Mesenchymal stem cell (in vitro differentiated cells and primary cell): ENCODE results near the gene RPIA.

ENCODE experiments used
- DNase-seq: peaks from one replicate; pipeline ENCODE4 v3.0.0-alpha.2; 2013
- H2AFZ ChIP-seq: one replicate; pipeline ENCODE4 v1.6.1; 2013; ENCODE audit warnings: low read depth, mild to moderate bottlenecking, control low read depth, inconsistent platforms, low read length, moderate library complexity
- H2AK5ac ChIP-seq: 2 replicates; pipeline ENCODE4 v1.6.1; 2013; ENCODE audit warnings: low read length, moderate library complexity, mild to moderate bottlenecking, inconsistent platforms; ENCODE audit not compliant: severe bottlenecking
- H2BK120ac ChIP-seq: one replicate; pipeline ENCODE4 v1.6.1; 2013; ENCODE audit warnings: low read depth, mild to moderate bottlenecking, inconsistent platforms, low read length, moderate library complexity
- H2BK12ac ChIP-seq, 2 experiments: one replicate each; pipeline ENCODE4 v1.6.1; 2013; ENCODE audit warnings: inconsistent platforms in 2 of 2, low read length in 2 of 2, mild to moderate bottlenecking in 2 of 2, moderate library complexity in 2 of 2, control low read depth in 1 of 2
- H2BK15ac ChIP-seq: one replicate; pipeline ENCODE4 v1.6.1; 2013; ENCODE audit warnings: mild to moderate bottlenecking, low read depth, inconsistent platforms; ENCODE audit not compliant: poor library complexity, severe bottlenecking
- H2BK5ac ChIP-seq: 2 replicates; pipeline ENCODE4 v1.6.1; 2013; ENCODE audit warnings: low read depth, mild to moderate bottlenecking, low read length, control low read depth, inconsistent platforms; ENCODE audit not compliant: poor library complexity, severe bottlenecking
- H3K14ac ChIP-seq, 2 experiments: one replicate each; pipeline ENCODE4 v1.6.1; 2013; ENCODE audit warnings: inconsistent platforms in 2 of 2, low read length in 2 of 2, control low read depth in 1 of 2, mild to moderate bottlenecking in 1 of 2, moderate library complexity in 1 of 2
- H3K18ac ChIP-seq, 2 experiments: one replicate each; pipeline ENCODE4 v1.6.1; 2013; ENCODE audit warnings: inconsistent platforms in 2 of 2, low read length in 2 of 2, control low read depth in 1 of 2, low read depth in 1 of 2, mild to moderate bottlenecking in 1 of 2
- H3K23ac ChIP-seq, 2 experiments: one replicate each; pipeline ENCODE4 v1.6.1; 2013; ENCODE audit warnings: inconsistent platforms in 2 of 2, low read length in 2 of 2, mild to moderate bottlenecking in 2 of 2, moderate library complexity in 2 of 2, control low read depth in 1 of 2
- H3K27ac ChIP-seq: 2 replicates; pipeline ENCODE4 v1.5.1; 2013; ENCODE audit warnings: mild to moderate bottlenecking, moderate library complexity, low read length, control low read depth, inconsistent platforms; ENCODE audit not compliant: poor library complexity, severe bottlenecking
- H3K27me3 ChIP-seq, 2 experiments: 2 replicates each; pipeline versions ENCODE4 v1.6.1 to v1.7.0; 2013; ENCODE audit warnings: low read length in 2 of 2, mild to moderate bottlenecking in 2 of 2, moderate library complexity in 2 of 2, control low read depth in 1 of 2, inconsistent platforms in 1 of 2; ENCODE audit not compliant: control insufficient read depth in 1 of 2, insufficient read depth in 1 of 2
- H3K36me3 ChIP-seq, 2 experiments: 2 replicates each; pipeline versions ENCODE4 v1.6.1 to v1.7.0; 2013; ENCODE audit warnings: low read length in 2 of 2, control low read depth in 1 of 2, inconsistent platforms in 1 of 2, low read depth in 1 of 2, mild to moderate bottlenecking in 1 of 2; ENCODE audit not compliant: insufficient read depth in 2 of 2, control insufficient read depth in 1 of 2
- H3K4ac ChIP-seq, 2 experiments: one replicate each; pipeline ENCODE4 v1.6.1; 2013; ENCODE audit warnings: inconsistent platforms in 2 of 2, low read length in 2 of 2, mild to moderate bottlenecking in 2 of 2, moderate library complexity in 2 of 2, control low read depth in 1 of 2, low read depth in 1 of 2
- H3K4me1 ChIP-seq: 2 replicates; pipeline ENCODE4 v1.6.1; 2013; ENCODE audit warnings: low read depth, low read length, control low read depth; ENCODE audit not compliant: control insufficient read depth, insufficient read depth
- H3K4me2 ChIP-seq: 2 replicates; pipeline ENCODE4 v1.6.1; 2013; ENCODE audit warnings: low read length, mild to moderate bottlenecking, inconsistent platforms; ENCODE audit not compliant: poor library complexity, severe bottlenecking
- H3K4me3 ChIP-seq, 2 experiments: 2 replicates each; pipeline versions ENCODE4 v1.5.1 to v1.7.0; 2013; ENCODE audit warnings: low read length in 2 of 2, mild to moderate bottlenecking in 2 of 2, control low read depth in 1 of 2, low read depth in 1 of 2; ENCODE audit not compliant: insufficient read depth in 1 of 2
- H3K79me1 ChIP-seq: replicated peaks from 2 replicates; pipeline ENCODE4 v1.6.1; 2013; ENCODE audit warnings: mild to moderate bottlenecking, control low read depth, low read length, inconsistent platforms; ENCODE audit not compliant: poor library complexity, severe bottlenecking
- H3K9ac ChIP-seq: 2 replicates; pipeline ENCODE4 v1.7.0; 2013; ENCODE audit warnings: mild to moderate bottlenecking, low read length, moderate library complexity
- H3K9me3 ChIP-seq: 2 replicates; pipeline ENCODE4 v1.7.0; 2013; ENCODE audit warnings: mild to moderate bottlenecking, low read length; ENCODE audit not compliant: control insufficient read depth
- H4K8ac ChIP-seq: one replicate; pipeline ENCODE4 v1.6.1; 2013; ENCODE audit warnings: inconsistent platforms, mild to moderate bottlenecking, low read length, moderate library complexity
- H4K91ac ChIP-seq: one replicate; pipeline ENCODE4 v1.6.1; 2013; ENCODE audit warnings: mild to moderate bottlenecking, low read length, inconsistent platforms
- WGBS: methylation state at CpG from one replicate; pipeline ENCODE4 v1.1.7; 2013; ENCODE audit warnings: mixed read lengths; 5-methylcytosine and 5-hydroxymethylcytosine counted together

Gene RPIA

DNA sequence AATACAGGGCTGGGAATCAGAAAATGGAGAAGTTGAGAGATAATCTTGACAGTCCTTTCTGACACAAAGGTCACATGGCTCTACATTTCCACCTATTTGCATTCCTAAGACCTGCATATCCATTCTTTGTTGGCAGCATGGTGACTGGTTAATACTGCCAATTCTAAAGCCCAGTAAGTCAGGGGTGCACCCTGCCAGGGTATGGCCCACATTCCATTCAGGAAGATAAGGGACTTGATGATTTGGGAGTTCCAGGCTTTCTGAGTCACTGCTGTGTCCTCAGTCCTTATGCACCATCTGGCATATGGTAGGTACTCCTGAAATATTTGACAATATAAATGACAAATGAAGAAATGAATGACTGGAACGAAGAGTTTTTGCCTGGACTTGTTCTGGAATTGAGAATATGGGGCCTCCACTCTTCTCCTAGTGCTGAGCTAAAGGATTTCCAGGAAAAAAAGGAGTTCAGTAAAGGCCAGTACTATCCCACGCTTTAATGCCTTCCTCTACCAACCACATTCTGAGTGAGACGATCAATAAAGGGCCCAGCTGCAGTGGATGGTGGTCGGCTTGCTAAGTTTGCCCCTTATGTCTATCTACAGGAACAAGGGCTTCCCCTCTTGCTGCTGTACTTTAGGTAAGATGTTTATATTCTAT lies 32.5 kb upstream of the RPIA start:
- H3K36me3 ChIP-seq, result no peaks in the 10 kb centered on the region
- no peak overlapping the region for H3K4me2 ChIP-seq
- no peak overlapping the region for H3K27ac ChIP-seq
- peak; percentile 26 for DNase-seq
- H2BK120ac ChIP-seq, result no peak overlapping the region
- no peak overlapping the region for H4K91ac ChIP-seq
- no peak overlapping the region for H2BK5ac ChIP-seq
- peak overlapping the region; percentile 16 for H4K8ac ChIP-seq
- H3K14ac ChIP-seq, result no peak overlapping the region
- no peaks in the 10 kb centered on the region for H3K79me1 ChIP-seq
- H3K4me1 ChIP-seq, result no peaks in the 10 kb centered on the region
- 90% methylated on average over 1 of the region's 4 CpGs for WGBS
- no peak overlapping the region for H3K23ac ChIP-seq
- H2BK15ac ChIP-seq, result no peak overlapping the region
- peak overlapping the region; percentile 87 for H3K9ac ChIP-seq
- no peak overlapping the region for H2BK12ac ChIP-seq
- no peak overlapping the region for H2AK5ac ChIP-seq
- no peaks in the 10 kb centered on the region for H3K27me3 ChIP-seq
- no peaks in the 10 kb centered on the region for H3K9me3 ChIP-seq
- no peak overlapping the region for H2AFZ ChIP-seq
- peak overlapping the region in 1 of 2 experiments; percentile 6 for H3K18ac ChIP-seq
- no peak overlapping the region for H3K4ac ChIP-seq
- H3K4me3 ChIP-seq, result peak overlapping the region in 1 of 2 experiments; percentile 64

DNA sequence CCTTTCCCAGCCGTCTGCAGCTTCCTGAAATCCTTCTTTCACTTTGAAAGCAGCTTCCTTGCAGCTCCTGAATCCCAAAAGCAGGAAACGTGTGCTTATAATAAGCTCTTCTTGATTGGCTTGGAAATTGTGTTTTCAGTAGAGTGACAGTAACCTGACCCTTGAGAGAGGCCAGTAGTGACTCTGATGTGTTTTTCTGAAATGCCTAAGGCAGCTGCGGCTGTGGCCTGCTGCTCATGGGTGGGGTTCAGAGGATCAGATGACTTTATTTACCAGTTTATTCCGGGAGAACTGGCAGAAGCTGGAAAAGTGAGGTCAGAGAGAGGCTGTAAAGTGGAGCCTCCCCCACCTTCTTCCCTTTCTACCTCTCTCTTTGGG lies 31.9 kb upstream of the RPIA start:
- no peak overlapping the region for H3K14ac ChIP-seq
- H3K4me1 ChIP-seq, result no peaks in the 10 kb centered on the region
- H2BK15ac ChIP-seq, result no peak overlapping the region
- H2AK5ac ChIP-seq, result no peak overlapping the region
- no peak overlapping the region for H4K8ac ChIP-seq
- H3K27me3 ChIP-seq, result no peaks in the 10 kb centered on the region
- DNase-seq, result peak; percentile 89
- peak overlapping the region; percentile 87 for H3K9ac ChIP-seq
- no peak overlapping the region for H3K27ac ChIP-seq
- H3K9me3 ChIP-seq, result no peaks in the 10 kb centered on the region
- H2BK120ac ChIP-seq, result no peak overlapping the region
- H3K18ac ChIP-seq, result peak overlapping the region in 1 of 2 experiments; percentile 38
- no peak overlapping the region for H3K23ac ChIP-seq
- H3K4me3 ChIP-seq, result peak overlapping the region in 1 of 2 experiments; percentile 64
- H3K4me2 ChIP-seq, result no peak overlapping the region
- no peak overlapping the region for H4K91ac ChIP-seq
- WGBS, result 16% methylated on average over 3 of the region's 4 CpGs
- H2BK5ac ChIP-seq, result no peak overlapping the region
- no peaks in the 10 kb centered on the region for H3K36me3 ChIP-seq
- H2AFZ ChIP-seq, result no peak overlapping the region
- H3K4ac ChIP-seq, result no peak overlapping the region
- H2BK12ac ChIP-seq, result no peak overlapping the region
- no peaks in the 10 kb centered on the region for H3K79me1 ChIP-seq

DNA sequence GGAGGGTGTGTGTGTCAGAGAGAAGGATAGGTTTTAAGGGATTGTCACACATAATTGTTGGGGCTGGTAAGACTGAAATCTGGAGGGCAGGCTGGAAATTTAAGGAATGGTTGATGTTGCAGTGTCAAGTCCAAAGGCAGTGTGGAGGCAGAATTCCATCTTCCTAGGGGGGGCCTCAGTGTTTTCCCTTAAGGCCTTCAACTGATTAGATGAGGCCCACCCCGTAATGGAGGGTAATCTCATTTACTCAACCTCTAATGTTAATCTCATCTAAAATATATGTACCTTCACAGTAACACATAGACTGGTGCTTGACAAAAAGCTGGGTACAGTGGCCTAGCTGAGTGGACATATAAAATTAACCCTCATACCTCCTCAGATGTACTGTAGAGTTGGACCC lies 30.9 kb upstream of the RPIA start:
- 86% methylated on average over 1 of the region's 1 CpG for WGBS
- no peaks in the 10 kb centered on the region for H3K36me3 ChIP-seq

DNA sequence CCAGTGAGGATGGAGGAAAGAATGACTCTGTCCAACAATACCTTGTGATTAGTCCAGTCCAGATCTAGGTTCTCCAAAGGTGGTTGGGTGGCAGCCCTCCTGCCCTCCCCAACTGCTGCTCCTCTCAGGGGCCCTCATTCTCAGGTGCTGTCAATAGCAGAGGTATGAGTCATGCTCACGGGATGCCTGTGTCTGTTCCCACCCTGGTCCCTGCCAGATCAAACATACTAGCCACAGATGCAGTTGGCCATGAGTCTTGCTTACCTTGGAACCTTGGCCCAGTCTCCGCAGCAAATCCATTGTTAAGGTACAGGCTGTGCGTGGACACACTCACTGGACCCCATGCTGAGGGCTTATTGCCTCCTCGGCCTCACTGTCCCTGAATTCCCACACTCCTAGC lies 24.9 kb upstream of the RPIA start:
- 58% methylated on average over 4 of the region's 4 CpGs for WGBS
- H3K9me3 ChIP-seq, result no peaks in the 10 kb centered on the region
- no peak overlapping the region for H3K23ac ChIP-seq
- no peak overlapping the region for H2BK120ac ChIP-seq
- H2BK15ac ChIP-seq, result no peak overlapping the region
- peaks cover 0 to 16% of the 10 kb centered on the region in 2 experiments for H3K27me3 ChIP-seq
- no peak overlapping the region for H4K91ac ChIP-seq
- no peak overlapping the region for H3K18ac ChIP-seq
- H2AK5ac ChIP-seq, result no peak overlapping the region
- H3K27ac ChIP-seq, result no peak overlapping the region
- no peak overlapping the region for H2AFZ ChIP-seq
- DNase-seq, result no peak
- no peak overlapping the region for H4K8ac ChIP-seq
- H3K36me3 ChIP-seq, result no peaks in the 10 kb centered on the region
- H2BK12ac ChIP-seq, result no peak overlapping the region
- no peak overlapping the region for H3K9ac ChIP-seq
- H3K79me1 ChIP-seq, result no peaks in the 10 kb centered on the region
- no peak overlapping the region for H3K4me2 ChIP-seq
- no peak overlapping the region for H2BK5ac ChIP-seq
- peaks cover under 1% of the 10 kb centered on the region for H3K4me1 ChIP-seq
- H3K4me3 ChIP-seq, result no peak overlapping the region
- H3K4ac ChIP-seq, result no peak overlapping the region
- no peak overlapping the region for H3K14ac ChIP-seq

More for the DNA sequence above, 30.9 kb upstream of the RPIA start:
- H2AFZ ChIP-seq, result no peak overlapping the region
- no peak overlapping the region for H4K91ac ChIP-seq
- no peaks in the 10 kb centered on the region for H3K79me1 ChIP-seq
- H3K27me3 ChIP-seq, result no peaks in the 10 kb centered on the region
- no peak overlapping the region for H3K14ac ChIP-seq
- no peak overlapping the region for H2BK12ac ChIP-seq
- H3K18ac ChIP-seq, result no peak overlapping the region
- no peak overlapping the region for H2BK120ac ChIP-seq
- no peak overlapping the region for H3K23ac ChIP-seq
- DNase-seq, result no peak
- no peak overlapping the region for H2BK15ac ChIP-seq
- no peak overlapping the region for H3K4ac ChIP-seq
- no peak overlapping the region for H4K8ac ChIP-seq
- H2BK5ac ChIP-seq, result no peak overlapping the region
- no peak overlapping the region for H3K4me3 ChIP-seq
- H3K27ac ChIP-seq, result no peak overlapping the region
- H3K9me3 ChIP-seq, result no peaks in the 10 kb centered on the region
- no peaks in the 10 kb centered on the region for H3K4me1 ChIP-seq
- H3K9ac ChIP-seq, result no peak overlapping the region
- no peak overlapping the region for H3K4me2 ChIP-seq
- no peak overlapping the region for H2AK5ac ChIP-seq
